ENCODE data around the gene TRIM47.
"Not testable (repeated sequence)": the region's sequence is repeated elsewhere in the genome, so short reads cannot be mapped to it uniquely, and the experiment has no call there.

TRIM47 gene

GRCh38 chr17:75861927-75862317, 16.5 kb downstream of the TRIM47 start:
- Histone ChIP-seq H3K4me1 (ENCODE audit: control insufficient read depth, insufficient read depth, low read length, unreplicated experiment) (peaks cover 6% of the 10 kb centered on the region), H2AFZ (ENCODE audit: low read length, unreplicated experiment) (no peak overlapping the region), H3K79me2 (ENCODE audit: control insufficient read depth, insufficient read depth, low read length, unreplicated experiment) (no peaks in the 10 kb centered on the region), H3K36me3 (ENCODE audit: insufficient read depth, low read length) (no peaks in the 10 kb centered on the region), H3K27ac (ENCODE audit: low read depth, low read length) (no peak overlapping the region), H3K27me3 (ENCODE audit: insufficient read depth, low read length) (no peaks in the 10 kb centered on the region), H3K4me3 (ENCODE audit: low read depth, low read length) (no peak overlapping the region)

GRCh38 chr17:75859358-75859757, 19.0 kb downstream of the TRIM47 start:
- H3K27ac ChIP-seq (ENCODE audit: low read depth, low read length); H3K4me1 ChIP-seq (ENCODE audit: control insufficient read depth, insufficient read depth, low read length, unreplicated experiment); H3K4me3 ChIP-seq (ENCODE audit: low read depth, low read length); H3K79me2 ChIP-seq (ENCODE audit: control insufficient read depth, insufficient read depth, low read length, unreplicated experiment); H2AFZ ChIP-seq (ENCODE audit: low read length, unreplicated experiment); H3K27me3 ChIP-seq (ENCODE audit: insufficient read depth, low read length); H3K36me3 ChIP-seq (ENCODE audit: insufficient read depth, low read length): not testable (repeated sequence)

- Histone ChIP-seq H2AFZ (ENCODE audit: low read length, unreplicated experiment) (peak overlapping the region; percentile 55), H3K27me3 (ENCODE audit: insufficient read depth, low read length) (no peaks in the 10 kb centered on the region), H3K79me2 (ENCODE audit: control insufficient read depth, insufficient read depth, low read length, unreplicated experiment) (peaks cover 10% of the 10 kb centered on the region), H3K27ac (ENCODE audit: low read depth, low read length) (peak overlapping the region; percentile 73), H3K4me3 (ENCODE audit: low read depth, low read length) (peak overlapping the region; percentile 85), H3K36me3 (ENCODE audit: insufficient read depth, low read length) (no peaks in the 10 kb centered on the region), H3K4me1 (ENCODE audit: control insufficient read depth, insufficient read depth, low read length, unreplicated experiment) (peaks cover 24% of the 10 kb centered on the region)
Observed at GRCh38 chr17:75856062-75856756, 22.2 kb downstream of the TRIM47 start.

GRCh38 chr17:75855310-75856061, 22.9 kb downstream of the TRIM47 start, which contains the start of gene WBP2:
Gene WBP2, minus strand, starts transcription at chr17:75855335. Its CDS starts 38 bp downstream, at chr17:75855297.
- peaks cover 24% of the 10 kb centered on the region for H3K4me1 ChIP-seq (ENCODE audit: control insufficient read depth, insufficient read depth, low read length, unreplicated experiment)
- no peaks in the 10 kb centered on the region for H3K36me3 ChIP-seq (ENCODE audit: insufficient read depth, low read length)
- H3K79me2 ChIP-seq (ENCODE audit: control insufficient read depth, insufficient read depth, low read length, unreplicated experiment), result peaks cover 10% of the 10 kb centered on the region
- H3K27me3 ChIP-seq (ENCODE audit: insufficient read depth, low read length), result no peaks in the 10 kb centered on the region
- H2AFZ ChIP-seq (ENCODE audit: low read length, unreplicated experiment), result peak within 1 kb of the TSS; percentile 55
- peak within 1 kb of the TSS; percentile 85 for H3K4me3 ChIP-seq (ENCODE audit: low read depth, low read length)
- H3K27ac ChIP-seq (ENCODE audit: low read depth, low read length), result peak within 1 kb of the TSS; percentile 95

- Histone ChIP-seq H3K36me3 (ENCODE audit: insufficient read depth, low read length) (no peaks in the 10 kb centered on the region), H3K4me3 (ENCODE audit: low read depth, low read length) (peak overlapping the region; percentile 85), H3K4me1 (ENCODE audit: control insufficient read depth, insufficient read depth, low read length, unreplicated experiment) (peaks cover 24% of the 10 kb centered on the region), H3K27ac (ENCODE audit: low read depth, low read length) (peak overlapping the region; percentile 95), H3K79me2 (ENCODE audit: control insufficient read depth, insufficient read depth, low read length, unreplicated experiment) (peaks cover 10% of the 10 kb centered on the region), H3K27me3 (ENCODE audit: insufficient read depth, low read length) (no peaks in the 10 kb centered on the region), H2AFZ (ENCODE audit: low read length, unreplicated experiment) (no peak overlapping the region)
Observed at GRCh38 chr17:75854881-75855309, 23.5 kb downstream of the TRIM47 start.

- no peak overlapping the region for H2AFZ ChIP-seq (ENCODE audit: low read length, unreplicated experiment)
- peaks cover 10% of the 10 kb centered on the region for H3K79me2 ChIP-seq (ENCODE audit: control insufficient read depth, insufficient read depth, low read length, unreplicated experiment)
- H3K27me3 ChIP-seq (ENCODE audit: insufficient read depth, low read length), result no peaks in the 10 kb centered on the region
- H3K36me3 ChIP-seq (ENCODE audit: insufficient read depth, low read length), result no peaks in the 10 kb centered on the region
- H3K4me1 ChIP-seq (ENCODE audit: control insufficient read depth, insufficient read depth, low read length, unreplicated experiment), result peaks cover 24% of the 10 kb centered on the region
- H3K4me3 ChIP-seq (ENCODE audit: low read depth, low read length), result peak overlapping the region; percentile 85
- peak overlapping the region; percentile 95 for H3K27ac ChIP-seq (ENCODE audit: low read depth, low read length)
Observed at GRCh38 chr17:75854101-75854748, 24.2 kb downstream of the TRIM47 start.

GRCh38 chr17:75853433-75853832, 24.9 kb downstream of the TRIM47 start:
- no peak overlapping the region for H2AFZ ChIP-seq (ENCODE audit: low read length, unreplicated experiment)
- H3K79me2 ChIP-seq (ENCODE audit: control insufficient read depth, insufficient read depth, low read length, unreplicated experiment), result peaks cover 10% of the 10 kb centered on the region
- peak overlapping the region; percentile 95 for H3K27ac ChIP-seq (ENCODE audit: low read depth, low read length)
- peak overlapping the region; percentile 20; the same call in 1 of the 2 replicates for H3K4me3 ChIP-seq (ENCODE audit: low read depth, low read length)
- no peaks in the 10 kb centered on the region for H3K36me3 ChIP-seq (ENCODE audit: insufficient read depth, low read length)
- H3K27me3 ChIP-seq (ENCODE audit: insufficient read depth, low read length), result no peaks in the 10 kb centered on the region
- H3K4me1 ChIP-seq (ENCODE audit: control insufficient read depth, insufficient read depth, low read length, unreplicated experiment), result peaks cover 24% of the 10 kb centered on the region

GRCh38 chr17:75851693-75851991, 26.7 kb downstream of the TRIM47 start:
- H3K4me3 ChIP-seq (ENCODE audit: low read depth, low read length); H2AFZ ChIP-seq (ENCODE audit: low read length, unreplicated experiment); H3K27me3 ChIP-seq (ENCODE audit: insufficient read depth, low read length); H3K36me3 ChIP-seq (ENCODE audit: insufficient read depth, low read length); H3K27ac ChIP-seq (ENCODE audit: low read depth, low read length): not testable (repeated sequence)
- Histone ChIP-seq H3K4me1 (ENCODE audit: control insufficient read depth, insufficient read depth, low read length, unreplicated experiment) (peaks cover 24% of the 10 kb centered on the region), H3K79me2 (ENCODE audit: control insufficient read depth, insufficient read depth, low read length, unreplicated experiment) (peaks cover 10% of the 10 kb centered on the region)

- Histone ChIP-seq H3K36me3 (ENCODE audit: insufficient read depth, low read length) (no peaks in the 10 kb centered on the region; the same call in 1 of the 2 replicates), H3K4me3 (ENCODE audit: low read depth, low read length) (no peak overlapping the region), H2AFZ (ENCODE audit: low read length, unreplicated experiment) (no peak overlapping the region), H3K4me1 (ENCODE audit: control insufficient read depth, insufficient read depth, low read length, unreplicated experiment) (peaks cover 19% of the 10 kb centered on the region), H3K79me2 (ENCODE audit: control insufficient read depth, insufficient read depth, low read length, unreplicated experiment) (peaks cover 10% of the 10 kb centered on the region), H3K27ac (ENCODE audit: low read depth, low read length) (no peak overlapping the region), H3K27me3 (ENCODE audit: insufficient read depth, low read length) (no peaks in the 10 kb centered on the region)
Observed at GRCh38 chr17:75850928-75851692, 27.3 kb downstream of the TRIM47 start.

- peaks cover 9% of the 10 kb centered on the region for H3K79me2 ChIP-seq (ENCODE audit: control insufficient read depth, insufficient read depth, low read length, unreplicated experiment)
- H3K4me1 ChIP-seq (ENCODE audit: control insufficient read depth, insufficient read depth, low read length, unreplicated experiment), result peaks cover 33% of the 10 kb centered on the region
- H3K27me3 ChIP-seq (ENCODE audit: insufficient read depth, low read length), result no peaks in the 10 kb centered on the region
- no peaks in the 10 kb centered on the region; the same call in 1 of the 2 replicates for H3K36me3 ChIP-seq (ENCODE audit: insufficient read depth, low read length)
- no peak overlapping the region for H3K4me3 ChIP-seq (ENCODE audit: low read depth, low read length)
- no peak overlapping the region for H3K27ac ChIP-seq (ENCODE audit: low read depth, low read length)
- H2AFZ ChIP-seq (ENCODE audit: low read length, unreplicated experiment), result no peak overlapping the region
Observed at GRCh38 chr17:75849724-75850123, 28.7 kb downstream of the TRIM47 start.

Measured in ACC112 (cell line).